ENCODE measurements around the gene RIMS1.

Gene RIMS1

DNA sequence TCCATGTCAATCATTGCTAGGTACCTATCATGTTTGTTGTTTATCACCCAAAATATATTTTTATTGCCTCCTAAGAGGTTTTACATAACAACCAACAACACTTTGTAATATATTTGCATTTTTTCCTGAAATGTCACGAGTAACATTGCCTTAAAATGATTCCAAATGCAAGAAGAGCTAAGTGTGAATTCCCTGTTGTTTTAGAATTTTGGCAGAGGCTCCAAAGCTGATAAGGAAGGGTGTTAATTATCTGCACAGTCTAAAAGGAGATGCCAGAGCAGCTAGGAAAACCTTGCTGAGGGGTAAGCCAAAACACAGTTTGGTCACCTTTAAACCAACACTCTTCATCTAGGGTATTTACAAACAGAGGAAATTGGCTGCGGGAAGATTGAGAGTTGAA is 533.6 kb downstream of the RIMS1 start:
- DNase-seq, result no peak

DNA sequence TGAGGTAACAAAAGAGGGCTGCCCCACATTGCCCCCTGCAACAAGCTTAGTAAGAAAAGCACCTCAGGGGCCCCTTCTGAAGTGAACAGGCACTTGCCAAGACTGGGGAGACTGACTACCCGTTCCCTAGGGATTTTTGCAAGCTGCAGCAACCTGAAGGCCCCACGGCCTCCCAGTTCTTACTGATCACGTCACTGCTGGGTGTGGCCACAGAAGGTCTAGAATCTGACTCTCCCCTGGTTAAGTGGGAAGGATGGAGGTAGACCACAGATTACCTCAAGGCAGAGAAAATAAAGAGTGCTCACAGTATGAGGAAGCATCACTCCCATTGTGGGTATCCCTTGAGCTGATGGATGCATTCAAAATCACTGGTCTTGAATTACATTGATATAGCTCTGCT is 534.1 kb downstream of the RIMS1 start:
- no peak for DNase-seq

DNA sequence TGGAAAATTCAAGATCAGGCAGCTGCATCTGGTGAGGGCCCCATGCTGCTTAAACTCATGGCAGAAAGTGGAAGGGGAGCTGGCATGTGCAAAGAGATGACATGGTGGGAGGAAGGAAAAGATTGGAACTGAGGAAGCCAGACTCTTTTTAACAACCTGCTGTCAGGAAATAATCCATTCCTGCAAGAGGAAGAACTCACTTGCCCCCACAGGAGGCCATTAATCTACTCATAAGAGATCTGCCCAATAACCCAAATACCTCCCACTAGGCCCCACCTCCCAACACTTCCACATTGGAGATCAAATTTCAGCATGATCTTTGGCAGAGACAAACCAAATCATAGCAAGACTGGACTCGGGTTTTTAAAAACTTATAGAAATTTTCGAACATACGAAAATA is 535.0 kb downstream of the RIMS1 start:
- no peak for DNase-seq

DNA sequence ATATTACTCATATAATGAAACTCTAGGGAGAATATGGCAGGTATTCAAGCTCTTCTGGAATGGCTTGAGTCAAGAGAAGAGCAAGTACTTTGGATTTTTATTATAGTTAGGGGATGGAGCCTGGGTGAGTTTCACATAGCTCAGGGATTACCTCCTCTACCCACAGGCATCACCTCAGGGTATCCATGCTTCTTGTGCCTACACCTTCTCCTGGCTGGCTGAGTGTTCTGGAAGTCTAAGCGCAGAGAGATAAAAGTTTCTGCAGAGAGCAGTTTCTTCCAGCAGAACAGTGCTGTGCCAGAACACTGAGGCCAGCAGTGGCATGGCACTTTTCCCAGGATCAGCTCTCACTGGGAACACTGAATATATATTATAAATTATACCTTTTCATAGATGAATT is 535.8 kb downstream of the RIMS1 start:
- no peak for DNase-seq

DNA sequence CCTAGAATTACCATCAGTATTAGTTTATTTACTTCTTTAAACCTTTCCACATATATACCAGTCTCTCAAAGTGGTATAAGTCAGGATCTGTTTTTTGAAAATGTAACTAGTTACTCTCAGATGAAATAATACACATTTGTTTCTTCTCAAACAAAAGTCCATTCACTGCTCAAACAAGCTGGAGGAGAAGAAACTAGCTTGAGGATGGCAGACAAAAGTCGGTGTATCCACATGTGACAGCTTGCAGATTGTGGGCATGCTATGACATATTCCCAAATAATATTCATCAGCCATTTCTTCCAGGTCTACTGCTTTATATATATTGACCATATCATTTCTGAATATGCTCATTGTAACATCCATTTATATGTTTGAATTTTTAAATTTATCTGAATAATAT is 538.1 kb downstream of the RIMS1 start:
- no peak for DNase-seq

DNA sequence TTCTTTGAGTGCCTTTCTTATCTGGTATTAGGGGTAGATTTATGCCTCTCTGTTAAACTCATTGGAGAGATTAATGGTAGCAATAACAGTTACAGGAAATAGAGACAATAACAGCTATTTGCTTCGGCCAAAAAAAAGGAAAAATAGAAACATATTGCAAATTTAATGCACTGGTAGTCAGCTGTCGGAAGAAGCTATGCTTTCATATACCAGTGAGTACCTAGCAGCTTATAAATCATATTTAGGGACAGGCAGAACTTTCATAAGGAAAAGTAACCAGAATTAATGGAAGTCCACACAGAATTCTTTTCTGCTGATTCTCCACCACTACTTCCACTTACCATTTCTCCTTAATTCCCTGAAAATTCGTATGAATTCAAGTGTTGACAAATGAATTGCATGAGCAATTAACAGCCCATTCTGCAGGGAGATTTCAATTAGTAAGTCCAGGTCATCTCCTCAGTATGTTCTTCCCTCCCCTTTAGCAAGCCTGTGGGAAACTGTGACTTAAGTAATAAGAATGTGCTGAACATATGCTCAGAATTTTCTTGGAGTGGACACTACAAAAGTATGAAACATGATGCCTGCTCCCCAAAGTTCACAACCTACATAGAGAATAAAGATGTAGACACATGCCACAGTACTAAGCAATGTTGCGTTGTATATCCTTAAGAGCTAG is 538.8 kb downstream of the RIMS1 start:
- DNase-seq, result no peak

DNA sequence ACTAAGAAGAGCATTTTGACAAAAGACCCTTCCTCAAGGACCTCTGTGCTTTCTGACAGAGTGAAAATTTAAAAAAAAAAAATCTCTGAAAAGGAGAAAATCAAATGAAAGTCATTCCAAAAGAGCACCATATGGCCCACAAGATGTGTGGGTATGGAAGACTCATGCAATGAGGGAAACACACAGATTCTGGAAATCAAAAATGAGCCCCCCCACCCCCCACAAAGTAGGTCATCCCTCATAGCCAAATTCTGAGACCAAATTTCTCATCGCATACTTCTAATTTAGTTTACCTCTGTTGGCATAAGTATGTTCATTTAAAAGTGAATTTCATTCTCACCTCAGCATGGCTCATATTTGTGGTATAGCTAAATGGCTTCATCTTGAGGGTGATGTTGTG is 554.3 kb downstream of the RIMS1 start:
- no peak for DNase-seq

DNA sequence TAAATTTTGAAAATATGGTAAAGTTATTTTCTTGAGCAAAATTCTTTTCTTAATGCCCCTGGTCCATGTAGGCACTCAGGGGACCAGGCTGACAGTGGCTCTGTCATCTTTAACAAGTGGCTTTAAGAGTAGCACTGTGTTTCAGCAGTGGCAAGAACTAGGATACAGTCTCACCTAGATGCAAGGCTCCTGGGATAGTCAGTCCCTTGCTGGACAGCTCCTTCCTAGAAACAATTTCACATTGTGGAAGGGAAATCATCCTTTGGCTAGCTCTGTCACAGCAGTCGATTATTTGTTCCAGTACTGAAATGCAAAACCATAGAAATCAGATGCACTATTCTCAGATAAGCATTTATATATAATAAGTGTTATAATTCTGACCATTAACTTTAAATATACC is 560.1 kb downstream of the RIMS1 start:
- DNase-seq, result no peak
